ENCODE data around the gene CCKAR. TPM values are rescaled to one million over a fixed set of nuclear protein-coding genes. Genes with fewer than 3 reads are reported as not detected.

CCKAR gene
- total and polyA plus RNA-seq, 2 of the 13 experiments (the other 11 are each of a cell fraction or from before 2014, with no cell fraction given), result not detected

GRCh38 chr4:26459054-26459755 lies 31.1 kb downstream of the CCKAR start (continued):
- TF ChIP-seq ZNF280D (CRISPR knock-in tag; IDR thresholded peaks at IDR 0.05), result no peak

DNA sequence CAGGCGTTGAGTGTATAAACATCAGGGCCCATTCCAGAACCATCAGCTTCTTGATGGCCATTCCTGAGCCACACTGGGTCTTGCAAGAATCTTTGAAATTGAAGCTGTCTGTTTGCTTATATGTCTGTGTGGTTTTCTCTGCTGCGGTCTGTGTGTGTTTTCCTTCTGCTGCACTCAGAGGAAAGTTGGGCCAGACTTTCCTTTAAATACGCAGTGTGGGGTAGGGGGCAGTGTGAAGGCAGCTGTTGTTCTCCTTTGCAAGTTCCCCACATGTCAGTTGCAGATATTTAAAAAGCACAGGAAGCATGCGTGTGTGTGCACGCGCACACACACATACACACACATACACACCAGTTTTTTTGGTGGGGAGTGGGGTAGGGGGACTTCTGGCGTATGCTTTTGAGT lies 32.1 kb downstream of the CCKAR start:
- H3K36me3 ChIP-seq (replicated peaks in 1 of 2; ENCODE audit: control insufficient read depth in 1 of 2, insufficient read depth in 2 of 2, low read length in 2 of 2), result no peaks in the 10 kb centered on the region
- H2AFZ ChIP-seq (ENCODE audit: low read length), result no peak overlapping the region
- DNase-seq (ENCODE audit: low spot score) (no peak), FAIRE-seq (peak; percentile 37), ATAC-seq (peak; percentile 51)
- 54% methylated on average over 7 of the region's 7 CpGs for WGBS (ENCODE audit: low lambda C conversion rate)
- H3K4me3 ChIP-seq (replicated peaks in 1 of 3; ENCODE audit: insufficient read depth in 1 of 3, low read depth in 2 of 3, low read length in 3 of 3), result no peak overlapping the region; a peak in 1 of 6 replicates
- BruUV-seq (replicated peaks), result no TSS peak
- intact Hi-C loops (cut with micrococcal nuclease; ENCODE audit: unreplicated experiment), result loop anchor here (2.0 kb wide), 1 partner anchor 553 kb away; no protein-coding TSS in a partner anchor
- H3K9me3 ChIP-seq (ENCODE audit: low read length), result peaks cover 10% of the 10 kb centered on the region; the same call in 1 of the 2 replicates
- TF ChIP-seq, protein P1, sequence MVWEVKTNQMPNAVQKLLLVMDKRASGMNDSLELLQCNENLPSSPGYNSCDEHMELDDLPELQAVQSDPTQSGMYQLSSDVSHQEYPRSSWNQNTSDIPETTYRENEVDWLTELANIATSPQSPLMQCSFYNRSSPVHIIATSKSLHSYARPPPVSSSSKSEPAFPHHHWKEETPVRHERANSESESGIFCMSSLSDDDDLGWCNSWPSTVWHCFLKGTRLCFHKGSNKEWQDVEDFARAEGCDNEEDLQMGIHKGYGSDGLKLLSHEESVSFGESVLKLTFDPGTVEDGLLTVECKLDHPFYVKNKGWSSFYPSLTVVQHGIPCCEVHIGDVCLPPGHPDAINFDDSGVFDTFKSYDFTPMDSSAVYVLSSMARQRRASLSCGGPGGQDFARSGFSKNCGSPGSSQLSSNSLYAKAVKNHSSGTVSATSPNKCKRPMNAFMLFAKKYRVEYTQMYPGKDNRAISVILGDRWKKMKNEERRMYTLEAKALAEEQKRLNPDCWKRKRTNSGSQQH (CRISPR knock-in tag; IDR thresholded peaks at IDR 0.05; ENCODE audit: low read depth), result no peak
- no peak for TF ChIP-seq ZBTB1 (CRISPR knock-in tag; IDR thresholded peaks at IDR 0.05; ENCODE audit: borderline replicate concordance)
- 0 out of 2 replicates have a peak, but pooled peaks have one; percentile 13 for TF ChIP-seq CTCF (CRISPR knock-in tag; IDR thresholded peaks at IDR 0.05)
- no peaks in the 10 kb centered on the region for H3K79me2 ChIP-seq (ENCODE audit: insufficient read depth, low read length)
- no peaks in the 10 kb centered on the region for H4K20me1 ChIP-seq (ENCODE audit: insufficient read depth, low read length)
- in situ Hi-C loops (cut with HindIII; ENCODE audit: extremely low pct_ligation_motif_present, low pct_unique_long_range_greater_than_20kb), result no loop called here
- POLR2A ChIA-PET, result no interaction called here
- H3K4me1 ChIP-seq (ENCODE audit: insufficient read depth, low read length), result peaks cover 17% of the 10 kb centered on the region
- H3K9ac ChIP-seq (ENCODE audit: insufficient read depth, low read depth, low read length), result no peak overlapping the region
- no peak overlapping the region for H3K27ac ChIP-seq (ENCODE audit: extremely low read length, insufficient read depth, low read length)
- H3K27me3 ChIP-seq (ENCODE audit: control insufficient read depth in 1 of 2, insufficient read depth in 2 of 2, low read length in 2 of 2), result no peaks in the 10 kb centered on the region; a peak in 1 of 5 replicates
- CTCF ChIA-PET (ENCODE audit: low intra/inter-chr PET ratio, low total read pairs), result interaction anchor here (1.9 kb wide), 1 partner anchor 262 kb away, joined by 13 read pairs; no protein-coding TSS in a partner anchor
- peak overlapping the region; percentile 33; the same call in 1 of the 2 replicates for H3K4me2 ChIP-seq (ENCODE audit: low read depth, low read length)

Data from HepG2 (cell line).